HG03103 (cell line): Measurements from ENCODE around the gene SAP25.
"Not testable (repeated sequence)": the region's sequence is repeated elsewhere in the genome, so short reads cannot be mapped to it uniquely, and the experiment has no call there.

Experiments used
- ATAC-seq: cut with Tn5 transposase; IDR thresholded peaks from one replicate; pipeline ENCODE4 v1.9.1; 2021; ENCODE audit warnings: low read depth; ENCODE audit not compliant: unreplicated experiment

SAP25 gene

GRCh38 chr7:100577103-100577502, 3.4 kb upstream of the SAP25 start:
- no peak for ATAC-seq

GRCh38 chr7:100576384-100576993, 2.8 kb upstream of the SAP25 start:
- ATAC-seq = no peak

- no peak for ATAC-seq
Measured at GRCh38 chr7:100575746-100576383, 2.2 kb upstream of the SAP25 start.

- no peak for ATAC-seq
Measured at GRCh38 chr7:100575206-100575631, 1.5 kb upstream of the SAP25 start.

- no peak for ATAC-seq
Measured at GRCh38 chr7:100574362-100575205, 884 bp upstream of the SAP25 start.

- ATAC-seq = no peak
Measured at GRCh38 chr7:100572949-100573675, 588 bp downstream of the SAP25 start.

- ATAC-seq = no peak
Measured at GRCh38 chr7:100572281-100572948, 1.3 kb downstream of the SAP25 start.

- ATAC-seq = no peak
Measured at GRCh38 chr7:100571829-100572116, 1.9 kb downstream of the SAP25 start.

- no peak for ATAC-seq
Measured at GRCh38 chr7:100570954-100571828, 2.5 kb downstream of the SAP25 start.

- ATAC-seq = no peak
Measured at GRCh38 chr7:100568896-100569844, 4.5 kb downstream of the SAP25 start.

GRCh38 chr7:100568176-100568895, 5.4 kb downstream of the SAP25 start:
- ATAC-seq = no peak

GRCh38 chr7:100567751-100568175, 5.9 kb downstream of the SAP25 start:
- ATAC-seq = no peak

- ATAC-seq = no peak
Measured at GRCh38 chr7:100567031-100567730, 6.5 kb downstream of the SAP25 start.

- ATAC-seq = no peak
Measured at GRCh38 chr7:100566018-100566531, 7.6 kb downstream of the SAP25 start.

- no peak for ATAC-seq
Measured at GRCh38 chr7:100565133-100565571, 8.5 kb downstream of the SAP25 start.

GRCh38 chr7:100564405-100564804, 9.3 kb downstream of the SAP25 start:
- ATAC-seq = not testable (repeated sequence)

- ATAC-seq = no peak
Measured at GRCh38 chr7:100563809-100564400, 9.8 kb downstream of the SAP25 start.
